Mesodermal cell (in vitro differentiated cells): ENCODE results near the gene ZNF184. TPM values are rescaled to one million over a fixed set of nuclear protein-coding genes. Genes with fewer than 3 reads are reported as not detected.

ENCODE experiments used
- H3K27ac ChIP-seq: 2 replicates; pipeline ENCODE4 v1.7.0; 2013; ENCODE audit warnings: mild to moderate bottlenecking, low read depth, low read length, moderate library complexity; ENCODE audit not compliant: severe bottlenecking
- H3K36me3 ChIP-seq: 2 replicates; pipeline ENCODE4 v1.7.1; 2013; ENCODE audit warnings: mild to moderate bottlenecking, low read length, moderate library complexity; ENCODE audit not compliant: control insufficient read depth, insufficient read depth
- H3K4me1 ChIP-seq: one replicate; pipeline ENCODE4 v1.7.1; 2013; ENCODE audit warnings: mild to moderate bottlenecking, low read length; ENCODE audit not compliant: insufficient read depth, control insufficient read depth, poor library complexity, severe bottlenecking
- H3K4me3 ChIP-seq: 2 replicates; pipeline ENCODE4 v1.7.0; 2013; ENCODE audit warnings: low read length, control low read depth, mild to moderate bottlenecking; ENCODE audit not compliant: insufficient read depth, poor library complexity, severe bottlenecking; ENCODE audit errors: extremely low read depth
- H3K9me3 ChIP-seq: 2 replicates; pipeline ENCODE4 v1.7.1; 2013; ENCODE audit warnings: mild to moderate bottlenecking, low read length, moderate library complexity; ENCODE audit not compliant: control insufficient read depth
- WGBS, 2 experiments: methylation state at CpG; one replicate each; pipeline ENCODE4 v1.1.5; 2013; ENCODE audit warnings: missing lambda C conversion rate in 2 of 2; ENCODE audit not compliant: insufficient coverage in 2 of 2; 5-methylcytosine and 5-hydroxymethylcytosine counted together
- polyA plus RNA-seq, 2 experiments: library from polyadenylated mRNA; stranded (reverse); fragments of 50-300 nt; gene quantifications; one replicate each; pipeline ENCODE4 v1.2.3, GENCODE V29; 2013

Gene ZNF184
- 9.6 TPM for polyA plus RNA-seq (2013, experiment 1 of 2)
- 11.8 TPM for polyA plus RNA-seq (2013, experiment 2 of 2)

DNA sequence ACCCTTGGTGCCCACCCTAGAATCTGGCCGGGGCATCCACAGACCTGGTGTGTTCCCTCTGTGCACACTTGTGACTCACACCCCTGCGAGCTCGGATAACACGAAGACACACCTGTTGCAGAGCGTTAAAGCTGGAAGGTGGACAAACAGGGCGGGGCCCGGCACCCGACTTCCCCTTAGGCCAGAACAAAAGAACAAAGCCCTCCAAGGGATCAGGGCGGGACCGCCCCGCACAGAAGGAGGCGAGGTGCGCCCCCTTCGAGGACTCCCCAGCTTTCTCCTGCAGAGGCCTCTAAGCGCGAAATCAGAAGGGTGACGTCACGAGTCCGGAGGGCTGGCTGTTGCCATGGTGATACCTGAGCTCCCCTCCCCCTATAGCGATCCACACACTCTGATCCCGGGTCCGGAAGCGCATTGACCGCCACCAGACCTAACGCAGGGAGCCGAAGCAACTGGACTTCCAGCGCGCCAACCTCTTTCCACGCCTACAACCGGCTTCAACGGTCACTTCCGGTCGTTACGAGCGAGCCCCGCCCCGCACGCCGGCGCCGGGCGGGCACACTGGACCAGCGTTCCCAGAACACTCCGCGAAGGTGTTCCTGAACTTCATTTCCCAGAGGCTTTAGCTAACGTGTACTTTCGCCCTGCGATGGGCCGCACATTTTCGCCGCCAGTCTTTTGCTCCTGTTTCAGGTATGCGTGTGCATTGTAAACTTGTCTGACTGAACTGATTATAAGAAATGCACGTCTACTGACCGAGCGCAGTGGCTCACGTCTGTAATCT lies at the start of gene ZNF184:
ZNF184 (minus strand) TSS at position 489 of the 784 bp plus-strand sequence. CDS start 811 bp downstream, outside the sequence.
- peak within 1 kb of the TSS; percentile 98 for H3K27ac ChIP-seq
- peak within 1 kb of the TSS; percentile 77 for H3K4me3 ChIP-seq
- no peaks in the 10 kb centered on the region for H3K4me1 ChIP-seq
- 0% methylated on average over 46 to 47 of the region's 56 CpGs for WGBS, 2 experiments
- peaks cover 26% of the 10 kb centered on the region for H3K36me3 ChIP-seq
- H3K9me3 ChIP-seq: peaks cover 3% of the 10 kb centered on the region

DNA sequence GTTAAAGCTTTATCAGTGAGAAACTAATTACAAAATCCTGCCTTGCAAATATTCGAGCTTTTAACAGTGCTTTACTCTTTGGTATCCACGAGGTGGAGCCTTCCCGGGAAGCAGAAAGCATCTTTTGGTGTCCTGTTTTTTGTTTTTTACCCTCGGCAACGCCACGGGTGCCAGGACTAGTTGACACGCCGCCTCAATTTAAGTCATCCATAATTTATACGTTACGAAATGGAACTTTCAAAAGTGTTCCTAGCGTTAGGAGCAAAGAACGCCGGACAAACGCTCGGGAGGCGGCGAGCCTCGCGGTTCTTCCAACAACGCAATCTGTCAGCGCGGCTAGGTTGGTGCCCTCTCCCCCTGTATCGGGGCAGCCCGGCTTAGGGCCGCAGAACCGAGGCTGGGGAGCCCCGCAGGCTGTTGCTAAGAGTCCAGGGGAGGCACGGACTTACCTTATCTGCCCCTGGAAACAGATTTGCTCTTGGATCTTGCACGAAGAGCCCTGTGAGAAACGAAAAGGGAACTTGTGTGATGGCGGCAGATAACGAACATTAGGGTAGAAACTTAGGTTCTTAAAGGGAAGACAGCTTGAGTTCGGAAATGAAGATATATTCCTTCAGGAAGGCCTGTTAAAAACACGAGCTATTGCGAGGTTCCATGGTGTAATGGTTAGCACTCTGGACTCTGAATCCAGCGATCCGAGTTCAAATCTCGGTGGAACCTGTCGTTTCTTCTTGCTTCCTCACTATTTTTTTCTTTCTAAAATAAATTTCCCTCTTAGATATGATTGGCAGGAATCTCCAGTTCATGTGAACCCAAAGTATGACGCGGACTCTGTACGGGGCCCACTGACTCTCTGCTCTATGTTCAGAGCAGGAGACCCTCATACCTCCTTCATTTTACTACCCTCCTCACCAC lies 46.2 kb upstream of the ZNF184 start:
- H3K4me3 ChIP-seq: peak overlapping the region; percentile 80
- 1% methylated on average over 37 of the region's 42 CpGs for WGBS, 2 experiments
- no peaks in the 10 kb centered on the region for H3K9me3 ChIP-seq
- H3K36me3 ChIP-seq: no peaks in the 10 kb centered on the region
- H3K4me1 ChIP-seq: no peaks in the 10 kb centered on the region
- H3K27ac ChIP-seq: peak overlapping the region; percentile 79

DNA sequence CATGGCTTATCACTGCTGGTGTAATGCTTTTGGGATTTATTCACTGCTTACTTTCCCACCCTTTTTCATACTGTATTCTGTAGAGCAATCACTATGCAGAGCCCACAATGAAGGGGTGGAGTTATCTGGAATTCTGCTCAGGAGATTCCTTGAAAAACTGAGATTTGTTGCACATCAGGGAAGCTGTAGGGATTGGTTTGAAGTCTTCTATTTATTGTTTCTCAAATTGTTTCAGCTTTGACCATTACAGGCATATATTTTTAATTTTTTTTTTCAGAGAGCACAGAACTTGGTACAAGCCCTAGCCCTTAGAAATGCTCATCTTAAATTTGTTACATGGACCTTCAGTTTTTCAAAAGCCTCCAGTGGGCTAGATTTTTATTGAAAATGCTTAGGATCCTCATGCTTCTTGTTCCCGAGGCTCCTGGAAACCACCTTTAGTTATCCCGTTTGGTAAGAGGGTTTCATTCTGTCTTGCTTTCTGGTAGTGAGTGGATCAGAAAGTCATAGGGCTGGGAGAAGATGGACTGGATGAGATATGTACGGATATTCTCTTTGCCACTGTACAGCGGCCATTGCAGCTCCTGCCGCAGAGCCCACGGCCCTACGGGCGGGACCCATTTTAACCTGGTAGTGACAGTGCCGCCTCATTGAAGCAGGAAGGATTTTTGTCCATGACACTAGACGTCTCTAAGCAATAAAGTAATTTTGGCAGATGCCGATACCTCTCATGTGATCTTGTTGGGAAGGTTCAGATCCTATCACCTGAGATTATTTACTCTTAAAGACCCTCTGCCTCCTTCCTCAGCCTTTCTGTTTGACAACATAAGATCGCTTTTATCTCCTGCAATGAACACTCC lies 45.3 kb upstream of the ZNF184 start:
- H3K4me1 ChIP-seq: no peaks in the 10 kb centered on the region
- 72 to 76% methylated on average over 9 to 10 of the region's 12 CpGs for WGBS, 2 experiments
- H3K9me3 ChIP-seq: no peaks in the 10 kb centered on the region
- no peaks in the 10 kb centered on the region for H3K36me3 ChIP-seq
- H3K27ac ChIP-seq: no peak overlapping the region
- peak overlapping the region; percentile 80 for H3K4me3 ChIP-seq

DNA sequence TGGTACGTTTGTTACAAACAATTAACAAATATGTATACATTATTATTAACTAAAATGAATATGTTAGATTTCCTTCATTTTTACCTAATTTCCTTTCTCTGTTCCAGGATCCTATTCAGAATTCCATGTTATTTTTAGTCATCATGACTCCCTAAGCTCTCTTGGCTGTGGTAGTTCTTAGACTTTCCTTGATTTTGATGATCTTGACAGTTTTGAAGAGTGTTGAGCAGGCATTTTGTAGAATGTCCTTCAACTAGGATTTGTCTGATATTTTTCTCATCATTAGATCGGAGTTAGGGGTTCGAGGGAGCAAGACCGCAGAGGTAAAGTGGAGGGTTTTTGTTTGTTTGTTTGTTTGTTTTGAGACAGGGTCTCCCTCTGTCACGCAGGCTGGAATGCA lies 44.3 kb upstream of the ZNF184 start:
- Histone ChIP-seq H3K4me3 (no peak overlapping the region), H3K4me1 (no peaks in the 10 kb centered on the region), H3K36me3 (no peaks in the 10 kb centered on the region), H3K27ac (no peak overlapping the region), H3K9me3 (no peaks in the 10 kb centered on the region)
- 93% methylated on average over 3 to 4 of the region's 5 CpGs for WGBS, 2 experiments

DNA sequence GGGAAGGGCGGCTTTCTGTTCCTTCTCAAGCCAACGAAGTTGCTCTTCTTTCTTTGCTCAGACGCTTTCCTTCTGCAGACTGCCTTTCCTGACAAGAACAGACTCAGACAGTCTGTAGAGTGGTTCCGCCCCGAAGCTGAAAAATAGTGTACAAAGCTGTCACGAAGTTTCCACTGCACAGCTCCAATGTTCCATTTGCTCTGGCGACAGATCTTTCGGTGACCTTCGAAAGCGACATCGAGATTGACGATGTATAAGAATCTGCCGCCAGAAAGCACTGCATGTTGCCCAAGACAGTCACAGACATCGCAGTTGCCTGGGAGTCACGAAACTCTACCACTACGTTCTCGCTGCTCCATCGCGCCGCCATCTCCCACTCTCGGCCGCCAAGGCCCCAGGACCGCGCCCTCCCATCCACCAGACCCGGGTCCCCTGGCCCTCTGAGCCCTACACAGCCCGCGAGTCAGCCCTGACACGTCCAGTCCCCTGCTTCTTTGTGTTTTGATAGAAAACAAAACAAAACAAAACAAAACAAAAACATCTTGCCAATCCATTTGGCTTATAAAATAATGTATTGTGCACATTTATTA lies 42.1 kb upstream of the ZNF184 start:
- 80 to 89% methylated on average over 25 of the region's 28 CpGs for WGBS, 2 experiments
- H3K27ac ChIP-seq: no peak overlapping the region
- H3K4me1 ChIP-seq: no peaks in the 10 kb centered on the region
- no peaks in the 10 kb centered on the region for H3K36me3 ChIP-seq
- H3K4me3 ChIP-seq: no peak overlapping the region
- H3K9me3 ChIP-seq: no peaks in the 10 kb centered on the region

DNA sequence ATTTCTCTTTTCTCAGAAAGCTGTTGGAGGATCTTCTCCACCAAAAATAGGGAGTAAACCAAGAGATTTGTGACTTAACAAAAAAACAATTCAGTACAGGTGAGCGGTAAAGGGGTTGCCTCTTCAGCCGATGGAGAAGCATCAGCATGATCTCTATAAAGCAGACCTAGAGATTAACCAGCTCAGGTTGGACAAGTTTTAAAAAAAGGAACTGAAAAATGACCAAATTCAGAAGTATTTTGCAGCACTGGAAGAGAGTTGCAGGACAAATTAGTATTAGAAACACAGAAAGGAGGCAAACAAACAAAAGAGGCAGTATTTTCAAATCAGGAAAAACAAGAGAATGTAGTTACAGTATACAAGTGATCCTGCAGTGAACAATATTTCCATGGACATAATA lies 39.6 kb upstream of the ZNF184 start:
- WGBS, 2 experiments: 88 to 91% methylated on average over 2 of the region's 2 CpGs
- H3K27ac ChIP-seq: no peak overlapping the region

DNA sequence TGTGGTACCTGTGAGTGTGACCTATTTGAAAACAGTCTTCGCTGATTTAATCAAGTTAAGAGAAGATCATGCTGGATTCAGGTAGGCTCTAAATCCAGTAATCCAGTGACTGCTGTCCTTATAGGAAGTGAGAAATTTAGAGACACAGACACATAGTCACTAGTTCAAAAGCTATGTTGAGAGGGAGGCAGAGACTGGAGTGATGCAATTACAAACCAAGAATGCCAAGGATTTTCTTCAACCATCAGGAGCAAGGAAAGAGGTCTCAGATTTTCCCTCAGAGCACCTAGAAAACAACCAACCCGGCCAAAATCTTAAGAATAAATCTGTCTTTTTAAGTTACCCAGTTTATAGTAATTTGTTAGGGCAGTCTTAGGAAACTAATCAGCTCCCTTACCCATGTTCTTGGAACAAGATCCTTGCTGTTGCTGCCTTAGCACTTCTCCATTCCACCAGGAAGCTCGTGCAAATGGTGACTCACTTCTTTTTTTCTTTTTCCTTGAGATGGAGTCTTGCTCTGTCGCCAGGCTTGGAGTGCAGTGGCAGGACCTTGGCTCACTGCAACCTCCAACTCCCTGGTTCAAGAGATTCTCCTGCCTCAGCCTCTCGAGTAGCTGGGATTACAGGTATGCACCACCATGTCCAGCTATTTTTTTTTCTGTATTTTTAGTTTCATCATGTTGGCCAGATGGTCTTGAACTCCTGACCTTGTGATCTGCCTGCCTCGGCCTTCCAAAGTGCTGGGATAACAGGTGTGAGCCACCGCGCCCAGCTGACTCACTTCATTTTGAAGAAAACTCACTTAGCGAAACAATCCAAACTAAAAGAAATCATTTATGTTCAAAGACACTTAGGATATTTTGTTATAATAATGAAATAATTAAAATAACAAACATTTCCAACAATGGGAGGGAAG lies 34.4 kb upstream of the ZNF184 start:
- Histone ChIP-seq H3K9me3 (no peaks in the 10 kb centered on the region), H3K4me3 (no peak overlapping the region), H3K27ac (no peak overlapping the region), H3K4me1 (no peaks in the 10 kb centered on the region), H3K36me3 (no peaks in the 10 kb centered on the region)
- 67 to 76% methylated on average over 4 to 5 of the region's 9 CpGs for WGBS, 2 experiments

More for the DNA sequence above, 39.6 kb upstream of the ZNF184 start:
- Histone ChIP-seq H3K4me1 (no peaks in the 10 kb centered on the region), H3K9me3 (no peaks in the 10 kb centered on the region), H3K36me3 (no peaks in the 10 kb centered on the region), H3K4me3 (no peak overlapping the region)

DNA sequence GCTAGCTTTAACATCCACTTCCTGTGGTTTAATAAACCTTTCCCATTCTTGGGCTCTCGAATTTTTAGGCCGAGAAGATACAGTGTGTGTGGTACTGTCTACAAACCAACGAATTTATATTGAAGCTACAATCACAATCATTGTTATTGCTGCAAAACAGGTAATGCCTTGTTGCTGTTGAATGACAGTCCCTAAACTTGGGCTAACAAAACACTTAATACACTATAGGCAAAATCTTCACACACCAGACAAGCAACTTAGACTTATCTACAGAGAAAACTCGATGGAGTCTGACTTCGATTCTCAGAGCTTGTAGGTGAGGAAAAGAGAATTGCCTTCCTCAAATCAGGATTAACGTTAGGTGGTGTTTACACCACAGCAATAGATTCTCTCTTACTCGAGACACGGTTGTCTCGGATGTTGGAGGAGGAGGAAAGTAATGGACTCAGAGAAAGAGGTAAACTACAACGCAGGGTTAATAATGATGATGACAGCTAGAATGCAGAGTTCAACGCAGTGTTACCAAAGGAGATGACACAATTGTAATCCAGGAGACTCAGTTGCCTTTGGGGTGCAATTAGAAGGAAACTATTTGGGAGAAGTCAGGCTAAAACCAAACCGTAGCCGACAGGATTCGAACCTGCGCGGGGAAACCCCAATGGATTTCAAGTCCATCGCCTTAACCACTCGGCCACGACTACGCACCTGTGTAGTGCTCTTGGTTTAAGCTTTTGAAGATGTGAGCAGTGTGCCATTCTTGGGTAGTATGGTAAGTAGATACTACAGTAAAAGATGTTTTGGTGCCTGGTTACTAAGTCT lies 32.5 kb upstream of the ZNF184 start:
- Histone ChIP-seq H3K9me3 (no peaks in the 10 kb centered on the region), H3K27ac (no peak overlapping the region), H3K4me1 (no peaks in the 10 kb centered on the region), H3K4me3 (no peak overlapping the region), H3K36me3 (no peaks in the 10 kb centered on the region)
- WGBS, 2 experiments: 8 to 13% methylated on average over 10 of the region's 20 CpGs
